Cortex of kidney (tissue), 1 donor: Measurements from ENCODE around the gene CSE1L.
"Not testable (repeated sequence)": the region's sequence is repeated elsewhere in the genome, so short reads cannot be mapped to it uniquely, and the experiment has no call there.

ENCODE experiments used
- DNase-seq: peaks from one replicate; lab custom pipeline; 2025; lab: John Stamatoyannopoulos, UW

Gene CSE1L

DNA sequence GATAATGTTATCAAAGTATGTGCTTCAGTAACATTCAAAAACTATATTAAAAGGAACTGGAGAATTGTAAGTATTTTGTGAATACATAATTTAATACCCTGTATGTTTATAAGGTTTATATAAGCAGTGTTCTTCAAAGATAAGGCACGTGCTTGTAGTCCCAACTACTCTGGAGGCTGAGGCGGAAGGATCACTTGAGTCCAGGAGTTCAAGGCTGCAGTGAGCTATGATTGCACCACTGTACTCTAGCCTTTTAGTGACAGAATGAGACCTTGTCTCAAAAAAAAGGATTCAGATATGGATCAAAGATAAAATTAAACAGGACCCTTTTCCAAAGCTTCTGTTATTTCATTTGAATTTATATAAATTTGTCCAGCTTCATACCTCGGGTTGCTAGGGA is 17.2 kb downstream of the CSE1L start:
- no peak for DNase-seq

- DNase-seq, result no peak
Measured at GRCh38 chr20:49074521-49074920, 28.4 kb downstream of the CSE1L start.

DNA sequence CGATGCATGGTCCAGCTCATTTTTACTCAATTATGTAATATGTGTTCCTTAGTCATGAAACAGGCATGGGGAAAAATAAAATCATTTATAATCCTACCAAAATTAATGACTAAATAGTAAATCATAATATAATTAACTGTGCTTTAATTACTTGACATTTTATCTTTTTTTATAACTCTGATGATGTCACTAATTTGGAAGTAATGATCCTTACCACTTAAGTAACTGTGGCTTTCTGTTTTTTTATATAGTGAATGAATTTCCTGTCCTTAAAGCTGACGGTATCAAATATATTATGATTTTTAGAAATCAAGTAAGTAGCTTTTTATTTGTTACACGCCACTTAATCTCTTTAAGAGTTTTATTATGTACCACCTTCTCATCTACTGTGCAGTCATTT is 32.2 kb downstream of the CSE1L start:
- no peak for DNase-seq

DNA sequence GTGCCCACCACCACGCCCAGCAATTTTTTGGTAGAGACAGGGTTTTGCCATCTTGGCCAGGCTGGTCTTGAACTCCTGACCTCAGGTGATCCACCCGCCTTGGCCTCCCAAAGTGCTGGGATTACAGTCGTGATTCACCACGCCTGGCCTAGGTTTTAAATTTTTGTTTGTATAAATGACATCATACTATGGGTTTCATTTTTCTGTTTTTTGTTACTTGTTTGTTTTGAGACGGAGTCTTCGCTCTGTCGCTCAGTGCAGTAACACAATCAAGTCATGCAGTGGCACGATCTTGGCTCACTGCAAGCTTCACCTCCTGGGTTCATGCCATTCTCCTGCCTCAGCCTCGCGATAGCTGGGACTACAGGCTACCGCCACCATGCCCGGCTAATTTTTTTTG is 36.2 kb downstream of the CSE1L start:
- not testable (repeated sequence) for DNase-seq

DNA sequence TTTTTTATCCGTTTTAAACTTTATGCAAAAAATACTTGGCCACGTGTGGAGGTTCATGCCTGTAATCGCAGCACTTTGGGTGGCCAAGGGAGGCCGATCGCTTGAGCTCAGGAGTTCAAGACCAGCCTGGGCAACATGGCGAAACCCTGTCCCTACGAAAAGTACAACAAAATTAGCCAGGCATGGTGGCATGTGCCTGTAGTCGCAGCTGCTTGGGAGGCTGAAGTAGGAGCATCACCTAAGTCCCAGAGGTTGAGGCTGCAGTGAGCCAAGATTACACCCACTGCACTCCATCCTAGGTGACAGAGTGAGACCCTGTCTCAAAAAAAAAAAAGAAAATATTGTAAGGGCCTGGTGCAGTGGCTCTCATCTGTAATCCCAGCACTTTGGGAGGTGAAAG is 45.0 kb downstream of the CSE1L start:
- DNase-seq, result no peak

GRCh38 chr20:49091762-49092161 is 45.6 kb downstream of the CSE1L start:
- DNase-seq, result no peak

GRCh38 chr20:49096203-49096730 is 50.2 kb downstream of the CSE1L start:
- DNase-seq, result no peak

- no peak for DNase-seq
Measured at GRCh38 chr20:49097159-49097558, 51.0 kb downstream of the CSE1L start.

DNA sequence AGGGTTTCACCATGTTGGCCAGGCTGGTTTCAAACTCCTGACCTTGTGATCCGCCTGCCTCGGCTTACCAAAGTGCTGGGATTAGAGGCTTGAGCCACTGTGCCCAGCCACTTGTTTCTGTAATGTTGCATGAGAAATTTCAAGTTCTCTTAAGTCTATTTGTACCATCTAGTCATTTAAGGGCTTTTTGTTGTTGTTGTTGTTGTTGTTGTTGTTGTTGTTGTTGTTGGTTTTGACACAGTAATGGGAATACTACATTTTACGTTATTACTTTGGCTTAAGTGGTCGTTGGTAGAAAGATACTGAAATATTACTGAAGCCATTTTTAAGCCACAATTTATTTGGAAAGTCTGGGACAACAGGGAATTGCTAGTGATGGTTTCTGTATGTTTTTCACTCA is 52.0 kb downstream of the CSE1L start:
- no peak for DNase-seq

DNA sequence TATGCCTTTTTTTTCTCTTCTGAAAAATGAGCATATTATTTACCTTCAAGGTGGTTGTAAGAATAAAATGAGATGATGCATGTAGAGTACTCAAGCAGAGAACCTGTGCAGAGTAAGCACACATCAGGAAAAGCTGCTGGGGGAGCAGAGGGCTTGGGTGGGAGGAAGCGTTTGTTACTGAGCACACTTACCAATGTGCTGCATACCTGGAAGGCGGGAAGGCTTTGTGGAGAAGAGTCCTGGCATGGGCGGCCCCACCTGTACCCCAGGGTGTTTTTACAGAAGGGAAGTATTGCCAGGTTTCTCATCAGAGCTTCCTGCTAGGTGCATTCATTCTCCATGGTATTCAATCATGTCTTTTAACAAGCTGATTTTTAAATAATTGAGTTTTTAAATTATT is 52.9 kb downstream of the CSE1L start:
- DNase-seq, result no peak

- not testable (repeated sequence) for DNase-seq
Measured at GRCh38 chr20:49100292-49100691, 54.2 kb downstream of the CSE1L start.

DNA sequence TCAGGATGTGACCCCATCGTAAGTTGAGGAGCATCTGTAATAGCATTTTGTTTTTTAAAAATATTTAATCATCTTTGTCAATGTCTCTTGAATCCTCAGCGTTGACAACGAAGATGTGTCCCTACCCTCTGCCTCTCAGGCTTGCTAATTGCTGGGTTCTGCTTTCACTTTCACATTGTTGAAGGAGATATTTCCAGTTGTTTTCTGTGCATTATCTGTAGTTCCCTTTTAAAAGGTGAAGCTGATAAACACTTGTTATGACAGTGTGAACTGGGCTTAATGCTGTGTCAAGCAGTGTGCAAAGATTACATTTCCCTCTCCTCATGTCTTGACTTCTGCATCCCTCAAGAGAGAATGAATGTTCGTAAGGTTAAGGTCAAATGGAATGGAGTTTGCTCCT is 54.9 kb downstream of the CSE1L start:
- no peak for DNase-seq

GRCh38 chr20:49103019-49103418 is 56.9 kb downstream of the CSE1L start:
- no peak for DNase-seq

- DNase-seq, result no peak
Measured at GRCh38 chr20:49103647-49104364, 57.7 kb downstream of the CSE1L start.

- no peak for DNase-seq
Measured at GRCh38 chr20:49104365-49104648, 58.2 kb downstream of the CSE1L start.

DNA sequence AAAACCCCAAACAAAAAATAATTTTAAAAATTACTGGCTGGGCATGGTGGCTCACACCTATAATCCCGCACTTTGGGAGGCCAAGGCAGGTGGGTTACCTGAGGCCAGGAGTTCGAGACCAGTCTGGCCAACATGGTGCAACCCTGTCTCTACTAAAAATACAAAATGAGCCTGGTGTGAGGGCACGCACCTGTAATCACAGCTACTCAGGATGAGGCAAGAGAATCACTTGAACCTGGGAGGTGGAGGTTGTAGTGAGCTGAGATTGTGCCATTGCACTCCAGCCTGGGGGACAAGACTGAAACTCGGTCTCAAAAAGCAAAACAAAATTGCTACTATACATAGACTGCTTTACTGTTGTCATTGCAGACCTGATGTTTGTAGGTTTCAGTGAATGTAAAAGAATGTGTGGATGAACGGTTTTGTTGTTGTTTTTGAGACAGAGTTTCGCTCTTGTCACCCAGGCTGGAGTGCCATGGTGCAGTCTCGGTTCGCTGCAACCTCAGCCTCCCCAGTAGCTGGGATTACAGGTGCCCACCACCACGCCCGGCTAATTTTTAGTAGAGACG is 59.0 kb downstream of the CSE1L start:
- DNase-seq, result not testable (repeated sequence)

DNA sequence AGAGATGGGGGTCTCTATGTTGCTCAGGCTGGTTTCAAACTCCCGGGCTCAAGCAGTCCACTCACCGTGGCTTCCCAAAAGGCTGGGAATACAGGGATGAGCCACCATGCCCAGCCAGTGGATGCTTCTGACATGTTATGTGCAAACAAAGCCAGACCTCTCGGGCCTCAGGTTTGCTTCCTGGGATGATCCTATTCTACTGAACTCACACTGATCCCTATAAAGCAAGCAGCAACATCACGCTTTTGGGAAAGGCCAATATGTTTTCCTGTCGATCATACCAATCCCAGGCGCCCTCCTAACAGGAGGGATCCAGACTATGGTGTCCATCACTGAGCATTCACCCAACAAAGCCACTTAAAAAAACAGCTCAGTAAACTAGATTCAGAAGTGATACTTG is 60.2 kb downstream of the CSE1L start:
- no peak for DNase-seq

- no peak for DNase-seq
Measured at GRCh38 chr20:49110767-49111694, 64.9 kb downstream of the CSE1L start.

GRCh38 chr20:49112596-49113274 is 66.6 kb downstream of the CSE1L start:
- no peak for DNase-seq

DNA sequence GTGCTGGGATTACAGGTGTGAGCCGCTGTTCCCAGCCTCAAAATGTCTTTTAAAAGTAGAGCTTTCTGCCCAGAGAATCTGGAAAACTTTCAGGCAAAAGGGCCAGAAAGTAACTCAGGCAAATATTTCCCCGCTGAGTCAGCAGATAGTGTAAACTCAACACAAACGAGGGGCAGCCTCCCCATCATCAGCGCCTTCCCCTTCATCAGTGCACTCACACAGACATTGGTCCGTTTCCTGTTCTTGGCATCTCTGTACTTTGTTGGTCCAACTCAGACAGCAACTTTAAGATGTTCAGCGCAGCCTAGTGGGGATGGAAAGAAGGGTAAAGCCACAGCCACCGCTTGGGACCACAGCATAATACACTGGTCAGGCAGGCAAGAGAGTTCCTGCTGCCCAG is 69.5 kb downstream of the CSE1L start:
- no peak for DNase-seq

- no peak for DNase-seq
Measured at GRCh38 chr20:49118307-49118706, 72.2 kb downstream of the CSE1L start.

- DNase-seq, result no peak
Measured at GRCh38 chr20:49119988-49120387, 73.9 kb downstream of the CSE1L start.
